ENCODE measurements around the gene C2orf42. TPM values are rescaled to one million over a fixed set of nuclear protein-coding genes. Genes with fewer than 3 reads are reported as not detected.

The C2orf42 gene
- total RNA-seq, 2 donors from 2014 or later: 13.7 to 25.5 TPM

- DNase-seq (ENCODE audit: low spot score): no peak
- H3K27me3 ChIP-seq (replicated peaks; ENCODE audit: insufficient read depth): no peaks in the 10 kb centered on the region
Observed at GRCh38 chr2:70203086-70203485, 12.3 kb upstream of the C2orf42 start.

DNA sequence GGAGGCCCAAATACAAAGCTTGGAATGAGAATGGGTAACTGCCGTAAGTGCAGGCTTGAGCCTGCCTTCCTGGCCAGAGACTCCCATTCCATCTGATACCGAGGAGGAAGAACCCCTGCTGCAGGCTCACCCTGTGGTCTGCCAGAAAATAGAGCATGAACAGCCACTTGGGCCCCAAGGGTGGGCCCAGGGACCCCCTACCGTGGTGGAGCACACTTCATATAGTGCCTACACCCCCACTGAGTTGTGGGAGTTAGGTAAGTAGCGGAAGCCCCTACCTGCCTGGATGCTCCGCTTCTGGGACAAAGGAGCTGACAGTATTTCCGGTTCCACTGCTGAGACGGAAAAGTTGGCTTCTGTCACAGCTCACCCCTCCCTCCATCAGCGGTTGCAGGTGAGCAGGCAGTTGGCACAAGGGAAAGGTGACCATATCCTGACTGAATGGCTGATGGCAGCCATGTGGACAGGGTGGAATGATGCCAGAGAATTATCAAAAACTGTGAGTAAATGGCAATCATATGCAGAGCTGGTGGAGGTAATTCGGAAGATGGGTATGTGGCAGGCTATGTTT lies 11.5 kb upstream of the C2orf42 start:
- TF ChIP-seq, protein P1, sequence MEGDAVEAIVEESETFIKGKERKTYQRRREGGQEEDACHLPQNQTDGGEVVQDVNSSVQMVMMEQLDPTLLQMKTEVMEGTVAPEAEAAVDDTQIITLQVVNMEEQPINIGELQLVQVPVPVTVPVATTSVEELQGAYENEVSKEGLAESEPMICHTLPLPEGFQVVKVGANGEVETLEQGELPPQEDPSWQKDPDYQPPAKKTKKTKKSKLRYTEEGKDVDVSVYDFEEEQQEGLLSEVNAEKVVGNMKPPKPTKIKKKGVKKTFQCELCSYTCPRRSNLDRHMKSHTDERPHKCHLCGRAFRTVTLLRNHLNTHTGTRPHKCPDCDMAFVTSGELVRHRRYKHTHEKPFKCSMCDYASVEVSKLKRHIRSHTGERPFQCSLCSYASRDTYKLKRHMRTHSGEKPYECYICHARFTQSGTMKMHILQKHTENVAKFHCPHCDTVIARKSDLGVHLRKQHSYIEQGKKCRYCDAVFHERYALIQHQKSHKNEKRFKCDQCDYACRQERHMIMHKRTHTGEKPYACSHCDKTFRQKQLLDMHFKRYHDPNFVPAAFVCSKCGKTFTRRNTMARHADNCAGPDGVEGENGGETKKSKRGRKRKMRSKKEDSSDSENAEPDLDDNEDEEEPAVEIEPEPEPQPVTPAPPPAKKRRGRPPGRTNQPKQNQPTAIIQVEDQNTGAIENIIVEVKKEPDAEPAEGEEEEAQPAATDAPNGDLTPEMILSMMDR (IDR thresholded peaks at IDR 0.05): no peak
- no peak overlapping the region for H3K4me3 ChIP-seq
- no peaks in the 10 kb centered on the region for H3K36me3 ChIP-seq
- no peak for ATAC-seq (ENCODE audit: insufficient number of reproducible peaks, low FRiP score, low read depth)
- H3K27me3 ChIP-seq (replicated peaks; ENCODE audit: insufficient read depth): no peaks in the 10 kb centered on the region
- no peak for DNase-seq (ENCODE audit: low spot score)
- no peak overlapping the region for H3K27ac ChIP-seq
- H3K9me3 ChIP-seq: no peaks in the 10 kb centered on the region
- no peaks in the 10 kb centered on the region for H3K4me1 ChIP-seq (ENCODE audit: control insufficient read depth in 1 of 2, low read depth in 2 of 2)

More at GRCh38 chr2:70203086-70203485, 12.3 kb upstream of the C2orf42 start:
- TF ChIP-seq, protein P1 (IDR thresholded peaks at IDR 0.05): no peak
- Histone ChIP-seq H3K4me3 (no peak overlapping the region), H3K9me3 (no peaks in the 10 kb centered on the region), H3K4me1 (ENCODE audit: control insufficient read depth in 1 of 2, low read depth in 2 of 2) (no peaks in the 10 kb centered on the region), H3K27ac (no peak overlapping the region), H3K36me3 (no peaks in the 10 kb centered on the region)
- ATAC-seq (ENCODE audit: insufficient number of reproducible peaks, low FRiP score, low read depth): no peak

DNA sequence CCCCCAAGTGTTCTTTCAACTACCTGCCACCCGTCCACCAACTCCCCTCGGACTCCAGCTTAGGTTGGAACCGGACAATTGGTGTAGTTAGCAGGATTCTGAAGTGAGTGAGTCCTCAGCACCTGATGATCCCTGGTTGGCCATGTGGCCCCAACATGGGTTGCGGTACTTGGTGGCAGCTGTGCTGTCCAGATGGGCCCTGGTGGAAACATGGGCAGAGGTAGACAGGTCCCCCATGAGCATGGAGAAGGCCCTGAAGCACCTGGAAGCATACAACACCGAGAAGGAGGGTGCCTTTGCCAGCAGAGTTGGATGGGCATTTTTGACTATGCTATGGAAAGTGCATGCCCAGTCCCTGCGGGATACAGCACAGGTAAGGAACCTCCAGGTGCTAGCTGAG lies 11.0 kb upstream of the C2orf42 start:
- Histone ChIP-seq H3K4me1 (ENCODE audit: control insufficient read depth in 1 of 2, low read depth in 2 of 2) (no peaks in the 10 kb centered on the region), H3K36me3 (no peaks in the 10 kb centered on the region), H3K9me3 (no peaks in the 10 kb centered on the region), H3K27ac (no peak overlapping the region), H3K27me3 (replicated peaks; ENCODE audit: insufficient read depth) (no peaks in the 10 kb centered on the region), H3K4me3 (no peak overlapping the region)
- TF ChIP-seq, protein P1 (IDR thresholded peaks at IDR 0.05): no peak
- DNase-seq (ENCODE audit: low spot score) (no peak), ATAC-seq (ENCODE audit: insufficient number of reproducible peaks, low FRiP score, low read depth) (no peak)

DNA sequence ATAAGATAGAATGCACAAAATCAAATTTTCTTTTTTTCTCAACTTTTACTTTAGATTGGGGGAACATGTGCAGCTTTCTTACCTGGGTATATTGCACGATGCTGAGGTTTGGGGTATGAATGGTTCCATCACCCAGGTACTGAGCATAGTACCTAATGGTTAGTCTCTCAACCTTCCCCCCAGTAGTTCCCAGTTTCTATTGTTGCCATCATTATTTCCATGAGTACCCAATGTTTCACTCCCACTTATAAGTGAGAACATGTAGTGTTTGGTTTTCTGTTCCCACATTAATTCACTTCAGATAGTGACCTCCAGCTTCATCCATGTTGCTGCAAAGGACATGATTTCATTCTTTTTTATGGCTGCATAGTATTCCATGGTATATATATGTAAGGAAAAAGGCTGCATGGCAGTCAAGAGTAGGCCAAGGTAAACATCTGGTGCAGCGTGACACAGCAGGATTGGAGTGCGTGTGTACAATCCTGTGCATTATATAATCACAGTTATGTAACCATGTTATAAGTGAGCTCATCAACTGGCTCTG lies 10.5 kb upstream of the C2orf42 start:
- DNase-seq (ENCODE audit: low spot score) (no peak), ATAC-seq (ENCODE audit: insufficient number of reproducible peaks, low FRiP score, low read depth) (no peak)
- no peak overlapping the region for H3K4me3 ChIP-seq
- H3K27me3 ChIP-seq (replicated peaks; ENCODE audit: insufficient read depth): no peaks in the 10 kb centered on the region
- TF ChIP-seq, protein P1 (IDR thresholded peaks at IDR 0.05): no peak
- no peak overlapping the region for H3K27ac ChIP-seq
- no peaks in the 10 kb centered on the region for H3K36me3 ChIP-seq
- H3K4me1 ChIP-seq (ENCODE audit: control insufficient read depth in 1 of 2, low read depth in 2 of 2): no peaks in the 10 kb centered on the region
- no peaks in the 10 kb centered on the region for H3K9me3 ChIP-seq

GRCh38 chr2:70199320-70199864 lies 8.6 kb upstream of the C2orf42 start:
- TF ChIP-seq, protein P1 (IDR thresholded peaks at IDR 0.05): no peak
- Histone ChIP-seq H3K27me3 (replicated peaks; ENCODE audit: insufficient read depth) (no peaks in the 10 kb centered on the region), H3K4me3 (no peak overlapping the region), H3K9me3 (no peaks in the 10 kb centered on the region), H3K36me3 (no peaks in the 10 kb centered on the region), H3K27ac (no peak overlapping the region), H3K4me1 (ENCODE audit: control insufficient read depth in 1 of 2, low read depth in 2 of 2) (no peaks in the 10 kb centered on the region)
- DNase-seq (ENCODE audit: low spot score) (no peak), ATAC-seq (ENCODE audit: insufficient number of reproducible peaks, low FRiP score, low read depth) (no peak)
